NCI-H1417 treated with DMSO at 0.1 percent for 48 hours (cell line): Measurements from ENCODE around the gene SLC24A4.
"Not testable (repeated sequence)": the region's sequence is repeated elsewhere in the genome, so short reads cannot be mapped to it uniquely, and the experiment has no call there.

Experiments
- DNase-seq: peaks from one replicate; lab custom pipeline; 2025; lab: John Stamatoyannopoulos, UW

The SLC24A4 gene

GRCh38 chr14:92369097-92369496, 46.1 kb downstream of the SLC24A4 start:
- no peak for DNase-seq

GRCh38 chr14:92372230-92372629, 49.3 kb downstream of the SLC24A4 start:
- no peak for DNase-seq

GRCh38 chr14:92373336-92373735, 50.4 kb downstream of the SLC24A4 start:
- DNase-seq, result no peak

- DNase-seq, result no peak
Measured at GRCh38 chr14:92380131-92380530, 57.2 kb downstream of the SLC24A4 start.

GRCh38 chr14:92380582-92380981, 57.6 kb downstream of the SLC24A4 start:
- no peak for DNase-seq

- no peak for DNase-seq
Measured at GRCh38 chr14:92382677-92383076, 59.7 kb downstream of the SLC24A4 start.

GRCh38 chr14:92383805-92384204, 60.8 kb downstream of the SLC24A4 start:
- no peak for DNase-seq

GRCh38 chr14:92384461-92385133, 61.6 kb downstream of the SLC24A4 start:
- no peak for DNase-seq

GRCh38 chr14:92385561-92385960, 62.6 kb downstream of the SLC24A4 start:
- no peak for DNase-seq

GRCh38 chr14:92386165-92386564, 63.2 kb downstream of the SLC24A4 start:
- DNase-seq, result no peak

GRCh38 chr14:92386637-92387036, 63.7 kb downstream of the SLC24A4 start:
- DNase-seq, result no peak

GRCh38 chr14:92387578-92387977, 64.6 kb downstream of the SLC24A4 start:
- DNase-seq, result no peak

- no peak for DNase-seq
Measured at GRCh38 chr14:92389598-92390158, 66.7 kb downstream of the SLC24A4 start.

- DNase-seq, result no peak
Measured at GRCh38 chr14:92391726-92392125, 68.8 kb downstream of the SLC24A4 start.

GRCh38 chr14:92392711-92393110, 69.7 kb downstream of the SLC24A4 start:
- no peak for DNase-seq

- DNase-seq, result no peak
Measured at GRCh38 chr14:92397150-92397952, 74.4 kb downstream of the SLC24A4 start.

- no peak for DNase-seq
Measured at GRCh38 chr14:92397953-92398564, 75.1 kb downstream of the SLC24A4 start.

- no peak for DNase-seq
Measured at GRCh38 chr14:92398888-92399636, 76.1 kb downstream of the SLC24A4 start.

- DNase-seq, result no peak
Measured at GRCh38 chr14:92400579-92401444, 77.8 kb downstream of the SLC24A4 start.

- no peak for DNase-seq
Measured at GRCh38 chr14:92401561-92401960, 78.6 kb downstream of the SLC24A4 start.

GRCh38 chr14:92402500-92402899, 79.5 kb downstream of the SLC24A4 start:
- DNase-seq, result not testable (repeated sequence)
